GM23248 (cell line): Measurements from ENCODE around the gene KAT2B. TPM values are rescaled to one million over a fixed set of nuclear protein-coding genes. Genes with fewer than 3 reads are reported as not detected.
"Not testable (repeated sequence)": the region's sequence is repeated elsewhere in the genome, so short reads cannot be mapped to it uniquely, and the experiment has no call there.

ENCODE experiments used
- DNase-seq: peaks from one replicate; pipeline ENCODE4 v3.0.0-alpha.2; 2015
- H2AFZ ChIP-seq: fragments of 200-600 bp; sonication (generic); 2 replicates; pipeline ENCODE4 v1.6.1; 2016; ENCODE audit warnings: antibody characterized with exemption
- H3F3A ChIP-seq: fragments of 200-600 bp; sonication (generic); 2 replicates; pipeline ENCODE4 v1.6.1; 2016; ENCODE audit warnings: mild to moderate bottlenecking, antibody characterized with exemption, mixed run types; ENCODE audit not compliant: insufficient read depth
- H3K27ac ChIP-seq: fragments of 200-600 bp; sonication (generic); 2 replicates; pipeline ENCODE4 v1.5.1; 2016; ENCODE audit warnings: mild to moderate bottlenecking
- H3K27me3 ChIP-seq: fragments of 200-600 bp; sonication (generic); replicated peaks from 2 replicates; pipeline ENCODE4 v1.6.1; 2016; ENCODE audit warnings: mild to moderate bottlenecking; ENCODE audit not compliant: insufficient read depth
- H3K36me3 ChIP-seq: fragments of 200-600 bp; sonication (generic); 2 replicates; pipeline ENCODE4 v1.6.1; 2016; ENCODE audit warnings: low read depth, mild to moderate bottlenecking
- H3K4me1 ChIP-seq: fragments of 200-600 bp; sonication (generic); 2 replicates; pipeline ENCODE4 v1.6.1; 2016; ENCODE audit warnings: mild to moderate bottlenecking; ENCODE audit not compliant: insufficient read depth
- H3K4me2 ChIP-seq: fragments of 200-600 bp; sonication (generic); one replicate; pipeline ENCODE4 v1.6.1; 2016; ENCODE audit warnings: mild to moderate bottlenecking; ENCODE audit not compliant: unreplicated experiment
- H3K4me3 ChIP-seq: fragments of 200-600 bp; sonication (generic); 2 replicates; pipeline ENCODE4 v1.5.1; 2016; ENCODE audit warnings: mild to moderate bottlenecking
- H3K79me2 ChIP-seq: fragments of 200-600 bp; sonication (generic); 2 replicates; pipeline ENCODE4 v1.6.1; 2016; ENCODE audit warnings: mild to moderate bottlenecking; ENCODE audit not compliant: insufficient read depth
- H3K9ac ChIP-seq: fragments of 200-600 bp; sonication (generic); 2 replicates; pipeline ENCODE4 v1.6.1; 2016; ENCODE audit warnings: mild to moderate bottlenecking
- H3K9me2 ChIP-seq: fragments of 200-600 bp; sonication (generic); 2 replicates; pipeline ENCODE4 v1.6.1; 2016; ENCODE audit warnings: mixed run types, mild to moderate bottlenecking, moderate library complexity; ENCODE audit not compliant: insufficient read depth
- H3K9me3 ChIP-seq: fragments of 200-600 bp; sonication (generic); one replicate; pipeline ENCODE4 v1.6.1; 2017; ENCODE audit warnings: low read depth
- H4K20me1 ChIP-seq: fragments of 200-600 bp; sonication (generic); 2 replicates; pipeline ENCODE4 v1.6.0; 2016; ENCODE audit not compliant: insufficient read depth
- EZH2 ChIP-seq: fragments of 200-600 bp; sonication (generic); IDR thresholded peaks from 2 replicates; pipeline ENCODE4 v1.6.1; 2018; ENCODE audit warnings: antibody characterized with exemption, mild to moderate bottlenecking; ENCODE audit not compliant: insufficient read depth, poor library complexity, severe bottlenecking
- EZH2phosphoT487 ChIP-seq: fragments of 200-600 bp; sonication (generic); IDR thresholded peaks from 2 replicates; pipeline ENCODE4 v1.6.1; 2018; ENCODE audit warnings: antibody characterized with exemption, moderate library complexity, mild to moderate bottlenecking, low read depth; ENCODE audit not compliant: insufficient read depth
- WGBS, 2 experiments: methylation state at CpG; one replicate each; pipeline ENCODE4 v1.1.6; 2015 to 2017; ENCODE audit warnings: low lambda C conversion rate in 2 of 2, low coverage in 1 of 2; ENCODE audit errors: missing lambda C conversion rate in 2 of 2; 5-methylcytosine and 5-hydroxymethylcytosine counted together
- in situ Hi-C: fragments of 300-500 bp; cut with MboI; formaldehyde crosslinking; loops from 2 replicates; pipeline ENCODE4 v1.15.0; 2020
- polyA plus RNA-seq: library from polyadenylated mRNA; unstranded; fragments of >200 nt; fragmentation: Nextera tagmentation; extraction: Ambion mirVana; gene quantifications from 2 replicates; pipeline ENCODE4 v1.2.1, GENCODE V29; 2016
- total RNA-seq: library from RNA; depleted of rRNA; stranded (reverse); fragments of >200 nt; shearing (Covaris generic); gene quantifications from 2 replicates; pipeline ENCODE4 v1.2.3, GENCODE V29; 2014

The KAT2B gene
- total and polyA plus RNA-seq, 2 experiments from 2014 or later: 1.5 to 13.5 TPM

- H3K4me2 ChIP-seq: peak overlapping the region; percentile 16
- no peak overlapping the region for H3K9ac ChIP-seq
- H3K27ac ChIP-seq: no peak overlapping the region
Measured at GRCh38 chr3:20043825-20044224, 3.6 kb downstream of the KAT2B start.

GRCh38 chr3:20045141-20045540 is 4.9 kb downstream of the KAT2B start:
- DNase-seq, H3K4me3 ChIP-seq, H3K9ac ChIP-seq, H3K79me2 ChIP-seq, H3F3A ChIP-seq, H4K20me1 ChIP-seq, H3K4me2 ChIP-seq, H2AFZ ChIP-seq, H3K27me3 ChIP-seq, in situ Hi-C loops, H3K9me3 ChIP-seq, H3K36me3 ChIP-seq, H3K9me2 ChIP-seq, H3K27ac ChIP-seq: not testable (repeated sequence)
- 90 to 94% methylated on average over 3 of the region's 3 CpGs for whole genome bisulfite sequencing, 2 experiments
- peaks cover 27% of the 10 kb centered on the region for H3K4me1 ChIP-seq

More at GRCh38 chr3:20043825-20044224, 3.6 kb downstream of the KAT2B start:
- WGBS, 2 experiments: 75 to 78% methylated on average over 4 of the region's 4 CpGs
- Histone ChIP-seq H3K4me1 (peaks cover 32% of the 10 kb centered on the region), H2AFZ (peak overlapping the region; percentile 33), H3K4me3 (no peak overlapping the region; the same call in 1 of the 2 replicates), H3K9me2 (no peaks in the 10 kb centered on the region), H3K79me2 (no peaks in the 10 kb centered on the region), H3F3A (peaks cover 8% of the 10 kb centered on the region; the same call in 1 of the 2 replicates), H3K36me3 (no peaks in the 10 kb centered on the region), H4K20me1 (no peaks in the 10 kb centered on the region), H3K27me3 (no peaks in the 10 kb centered on the region), H3K9me3 (no peaks in the 10 kb centered on the region)
- in situ Hi-C loops: no loop called here
- no peak for DNase-seq
- TF ChIP-seq EZH2phosphoT487 (no peak), EZH2 (no peak)

GRCh38 chr3:20046556-20046955 is 6.3 kb downstream of the KAT2B start:
- H3F3A ChIP-seq: peaks cover 7% of the 10 kb centered on the region; the same call in 1 of the 2 replicates
- H4K20me1 ChIP-seq: no peaks in the 10 kb centered on the region
- no peak overlapping the region for H3K27ac ChIP-seq
- H3K4me3 ChIP-seq: no peak overlapping the region
- H3K79me2 ChIP-seq: no peaks in the 10 kb centered on the region
- H3K9me3 ChIP-seq: no peaks in the 10 kb centered on the region
- no peaks in the 10 kb centered on the region for H3K27me3 ChIP-seq
- H2AFZ ChIP-seq: no peak overlapping the region
- peaks cover 23% of the 10 kb centered on the region for H3K4me1 ChIP-seq
- TF ChIP-seq EZH2phosphoT487 (no peak), EZH2 (no peak)
- 100% methylated on average over 1 of the region's 1 CpG for WGBS, 2 experiments
- H3K4me2 ChIP-seq: no peak overlapping the region
- no peak overlapping the region for H3K9ac ChIP-seq
- H3K9me2 ChIP-seq: no peaks in the 10 kb centered on the region
- no peaks in the 10 kb centered on the region for H3K36me3 ChIP-seq
- DNase-seq: no peak
- in situ Hi-C loops: no loop called here

GRCh38 chr3:20047341-20047779 is 7.1 kb downstream of the KAT2B start:
- Histone ChIP-seq H3K79me2 (no peaks in the 10 kb centered on the region), H3K4me1 (peaks cover 22% of the 10 kb centered on the region), H3K9ac (0 out of 2 replicates have a peak overlapping the region, but pooled peaks have one; percentile 39), H2AFZ (peak overlapping the region; percentile 79), H3K36me3 (no peaks in the 10 kb centered on the region), H3K9me2 (no peaks in the 10 kb centered on the region), H3K9me3 (no peaks in the 10 kb centered on the region), H3K27ac (no peak overlapping the region), H3K27me3 (no peaks in the 10 kb centered on the region), H3F3A (no peaks in the 10 kb centered on the region), H3K4me3 (peak overlapping the region; percentile 38; the same call in 1 of the 2 replicates), H4K20me1 (no peaks in the 10 kb centered on the region), H3K4me2 (peak overlapping the region; percentile 67)
- DNase-seq: no peak
- in situ Hi-C loops: no loop called here
- TF ChIP-seq EZH2phosphoT487: no peak
- TF ChIP-seq EZH2: no peak
- 76 to 81% methylated on average over 7 of the region's 7 CpGs for WGBS, 2 experiments
